ENCODE results near the gene S100A7.

S100A7 gene

GRCh38 chr1:153460551-153460950 is at the start of gene S100A7:
Gene S100A7 (minus strand): TSS chr1:153460651. CDS start chr1:153459013, 1,638 bp downstream.
- no peaks in the 10 kb centered on the region for H3K36me3 ChIP-seq (ENCODE audit: control insufficient read depth, insufficient read depth, low read length)
- H3K4me1 ChIP-seq (ENCODE audit: control insufficient read depth, insufficient read depth, low read length), result no peaks in the 10 kb centered on the region
- no peaks in the 10 kb centered on the region for H3K27me3 ChIP-seq (ENCODE audit: control insufficient read depth, insufficient read depth, low read length)
- H3K4me3 ChIP-seq (ENCODE audit: low read depth, low read length), result no peak within 1 kb of the TSS
- no peak within 1 kb of the TSS for H3K9ac ChIP-seq (ENCODE audit: low read depth, low read length)
- H3K9me3 ChIP-seq (ENCODE audit: control insufficient read depth, insufficient read depth, low read length), result no peaks in the 10 kb centered on the region

GRCh38 chr1:153509729-153510354 is 49.4 kb upstream of the S100A7 start:
- H3K27me3 ChIP-seq (ENCODE audit: control insufficient read depth, insufficient read depth, low read length), result peaks cover 21% of the 10 kb centered on the region
- no peak overlapping the region for H3K9ac ChIP-seq (ENCODE audit: low read depth, low read length)
- H3K36me3 ChIP-seq (ENCODE audit: control insufficient read depth, insufficient read depth, low read length), result no peaks in the 10 kb centered on the region
- no peak overlapping the region for H3K4me3 ChIP-seq (ENCODE audit: low read depth, low read length)
- H3K4me1 ChIP-seq (ENCODE audit: control insufficient read depth, insufficient read depth, low read length), result no peaks in the 10 kb centered on the region
- no peaks in the 10 kb centered on the region for H3K9me3 ChIP-seq (ENCODE audit: control insufficient read depth, insufficient read depth, low read length)

- H3K9me3 ChIP-seq (ENCODE audit: control insufficient read depth, insufficient read depth, low read length), result no peaks in the 10 kb centered on the region
- peaks cover 21% of the 10 kb centered on the region for H3K27me3 ChIP-seq (ENCODE audit: control insufficient read depth, insufficient read depth, low read length)
- no peaks in the 10 kb centered on the region for H3K4me1 ChIP-seq (ENCODE audit: control insufficient read depth, insufficient read depth, low read length)
- H3K4me3 ChIP-seq (ENCODE audit: low read depth, low read length), result no peak overlapping the region
- no peak overlapping the region for H3K9ac ChIP-seq (ENCODE audit: low read depth, low read length)
- no peaks in the 10 kb centered on the region for H3K36me3 ChIP-seq (ENCODE audit: control insufficient read depth, insufficient read depth, low read length)
Observed at GRCh38 chr1:153509036-153509435, 48.6 kb upstream of the S100A7 start.

GRCh38 chr1:153507926-153508583 is 47.6 kb upstream of the S100A7 start:
- Histone ChIP-seq H3K4me1 (ENCODE audit: control insufficient read depth, insufficient read depth, low read length) (no peaks in the 10 kb centered on the region), H3K27me3 (ENCODE audit: control insufficient read depth, insufficient read depth, low read length) (peaks cover 15% of the 10 kb centered on the region), H3K9ac (ENCODE audit: low read depth, low read length) (no peak overlapping the region), H3K36me3 (ENCODE audit: control insufficient read depth, insufficient read depth, low read length) (no peaks in the 10 kb centered on the region), H3K9me3 (ENCODE audit: control insufficient read depth, insufficient read depth, low read length) (no peaks in the 10 kb centered on the region), H3K4me3 (ENCODE audit: low read depth, low read length) (no peak overlapping the region)

GRCh38 chr1:153506831-153507413 is 46.5 kb upstream of the S100A7 start:
- peaks cover 7% of the 10 kb centered on the region for H3K27me3 ChIP-seq (ENCODE audit: control insufficient read depth, insufficient read depth, low read length)
- no peak overlapping the region for H3K9ac ChIP-seq (ENCODE audit: low read depth, low read length)
- no peaks in the 10 kb centered on the region for H3K9me3 ChIP-seq (ENCODE audit: control insufficient read depth, insufficient read depth, low read length)
- H3K4me3 ChIP-seq (ENCODE audit: low read depth, low read length), result no peak overlapping the region
- H3K4me1 ChIP-seq (ENCODE audit: control insufficient read depth, insufficient read depth, low read length), result no peaks in the 10 kb centered on the region
- H3K36me3 ChIP-seq (ENCODE audit: control insufficient read depth, insufficient read depth, low read length), result no peaks in the 10 kb centered on the region

- no peak overlapping the region for H3K4me3 ChIP-seq (ENCODE audit: low read depth, low read length)
- H3K4me1 ChIP-seq (ENCODE audit: control insufficient read depth, insufficient read depth, low read length), result no peaks in the 10 kb centered on the region
- no peaks in the 10 kb centered on the region for H3K9me3 ChIP-seq (ENCODE audit: control insufficient read depth, insufficient read depth, low read length)
- H3K9ac ChIP-seq (ENCODE audit: low read depth, low read length), result no peak overlapping the region
- H3K27me3 ChIP-seq (ENCODE audit: control insufficient read depth, insufficient read depth, low read length), result peaks cover 2% of the 10 kb centered on the region
- H3K36me3 ChIP-seq (ENCODE audit: control insufficient read depth, insufficient read depth, low read length), result no peaks in the 10 kb centered on the region
Observed at GRCh38 chr1:153506386-153506785, 45.9 kb upstream of the S100A7 start.

GRCh38 chr1:153505576-153505975 is 45.1 kb upstream of the S100A7 start:
- H3K4me1 ChIP-seq (ENCODE audit: control insufficient read depth, insufficient read depth, low read length), result no peaks in the 10 kb centered on the region
- no peaks in the 10 kb centered on the region for H3K27me3 ChIP-seq (ENCODE audit: control insufficient read depth, insufficient read depth, low read length)

GRCh38 chr1:153503766-153504165 is 43.3 kb upstream of the S100A7 start:
- Histone ChIP-seq H3K9ac (ENCODE audit: low read depth, low read length) (no peak overlapping the region), H3K4me3 (ENCODE audit: low read depth, low read length) (no peak overlapping the region), H3K4me1 (ENCODE audit: control insufficient read depth, insufficient read depth, low read length) (no peaks in the 10 kb centered on the region), H3K36me3 (ENCODE audit: control insufficient read depth, insufficient read depth, low read length) (no peaks in the 10 kb centered on the region), H3K9me3 (ENCODE audit: control insufficient read depth, insufficient read depth, low read length) (no peaks in the 10 kb centered on the region), H3K27me3 (ENCODE audit: control insufficient read depth, insufficient read depth, low read length) (no peaks in the 10 kb centered on the region)

More at GRCh38 chr1:153505576-153505975, 45.1 kb upstream of the S100A7 start:
- Histone ChIP-seq H3K9me3 (ENCODE audit: control insufficient read depth, insufficient read depth, low read length) (no peaks in the 10 kb centered on the region), H3K4me3 (ENCODE audit: low read depth, low read length) (no peak overlapping the region), H3K36me3 (ENCODE audit: control insufficient read depth, insufficient read depth, low read length) (no peaks in the 10 kb centered on the region), H3K9ac (ENCODE audit: low read depth, low read length) (no peak overlapping the region)

- no peak overlapping the region for H3K9ac ChIP-seq (ENCODE audit: low read depth, low read length)
- no peaks in the 10 kb centered on the region for H3K27me3 ChIP-seq (ENCODE audit: control insufficient read depth, insufficient read depth, low read length)
- no peaks in the 10 kb centered on the region for H3K9me3 ChIP-seq (ENCODE audit: control insufficient read depth, insufficient read depth, low read length)
- H3K4me1 ChIP-seq (ENCODE audit: control insufficient read depth, insufficient read depth, low read length), result peaks cover 7% of the 10 kb centered on the region
- no peak overlapping the region for H3K4me3 ChIP-seq (ENCODE audit: low read depth, low read length)
- H3K36me3 ChIP-seq (ENCODE audit: control insufficient read depth, insufficient read depth, low read length), result no peaks in the 10 kb centered on the region
Observed at GRCh38 chr1:153498746-153499145, 38.3 kb upstream of the S100A7 start.

GRCh38 chr1:153495536-153495935 is 35.1 kb upstream of the S100A7 start:
- H3K36me3 ChIP-seq (ENCODE audit: control insufficient read depth, insufficient read depth, low read length), result no peaks in the 10 kb centered on the region
- no peaks in the 10 kb centered on the region for H3K27me3 ChIP-seq (ENCODE audit: control insufficient read depth, insufficient read depth, low read length)
- H3K4me3 ChIP-seq (ENCODE audit: low read depth, low read length), result no peak overlapping the region
- peaks cover 8% of the 10 kb centered on the region for H3K4me1 ChIP-seq (ENCODE audit: control insufficient read depth, insufficient read depth, low read length)
- H3K9me3 ChIP-seq (ENCODE audit: control insufficient read depth, insufficient read depth, low read length), result no peaks in the 10 kb centered on the region
- H3K9ac ChIP-seq (ENCODE audit: low read depth, low read length), result no peak overlapping the region

GRCh38 chr1:153494976-153495535 is 34.6 kb upstream of the S100A7 start:
- Histone ChIP-seq H3K4me1 (ENCODE audit: control insufficient read depth, insufficient read depth, low read length) (peaks cover 10% of the 10 kb centered on the region), H3K4me3 (ENCODE audit: low read depth, low read length) (no peak overlapping the region), H3K27me3 (ENCODE audit: control insufficient read depth, insufficient read depth, low read length) (no peaks in the 10 kb centered on the region), H3K36me3 (ENCODE audit: control insufficient read depth, insufficient read depth, low read length) (no peaks in the 10 kb centered on the region), H3K9me3 (ENCODE audit: control insufficient read depth, insufficient read depth, low read length) (no peaks in the 10 kb centered on the region), H3K9ac (ENCODE audit: low read depth, low read length) (no peak overlapping the region)

All from iPS-15b (cell line).